Activated naive CD8-positive, alpha-beta T cell treated with anti-CD3 and anti-CD28 coated beads, Interleukin-2, amount 50 U/mL, for 16 hours (primary cell): ENCODE measurements around the gene ZNF583.

ENCODE experiments used
- DNase-seq: peaks from one replicate; pipeline ENCODE4 v3.0.0-alpha.2; 2020; ENCODE audit warnings: low read depth, low spot score

The ZNF583 gene

GRCh38 chr19:56474308-56474707, 70.2 kb downstream of the ZNF583 start:
- no peak for DNase-seq

- DNase-seq, result no peak
Observed at GRCh38 chr19:56476093-56476492, 72.0 kb downstream of the ZNF583 start.
